Heart left ventricle (tissue), 16 donors: Measurements from ENCODE around the gene FBXL3. TPM values are rescaled to one million over a fixed set of nuclear protein-coding genes. Genes with fewer than 3 reads are reported as not detected.

ENCODE experiments used
- ATAC-seq, 4 donors: fragments of 200-7000 bp; cut with Tn5 transposase; one replicate each; pipeline ENCODE4 v1.9.1; 2020 to 2022; ENCODE audit warnings: moderate library complexity in 4 of 4, mild to moderate bottlenecking in 3 of 4, moderate number of reproducible peaks in 1 of 4
- DNase-seq, 5 donors: peaks; one replicate each; pipeline ENCODE4 v3.0.0-alpha.2; 2020
- H3K27ac ChIP-seq, 12 donors: fragments of 200-600 bp; sonication (generic) in 4 of 12; one replicate each; pipeline versions ENCODE4 v1.5.0 to v1.8.0; 2016 to 2022; ENCODE audit warnings: mild to moderate bottlenecking in 2 of 12
- H3K27me3 ChIP-seq, 9 donors: fragments of 200-600 bp; sonication (generic) in 2 of 9; one replicate each; pipeline versions ENCODE4 v1.5.1 to v1.8.0; 2016 to 2022; ENCODE audit warnings: mild to moderate bottlenecking in 3 of 9
- H3K36me3 ChIP-seq, 9 donors: fragments of 200-600 bp; sonication (generic) in 2 of 9; one replicate each; pipeline versions ENCODE4 v1.5.0 to v1.8.0; 2018 to 2022; ENCODE audit warnings: mild to moderate bottlenecking in 2 of 9
- H3K4me1 ChIP-seq, 12 donors: fragments of 200-600 bp; sonication (generic) in 4 of 12; one replicate each; pipeline versions ENCODE4 v1.5.0 to v1.8.0; 2016 to 2022; ENCODE audit warnings: mild to moderate bottlenecking in 3 of 12
- H3K4me3 ChIP-seq, 12 donors: fragments of 200-600 bp; sonication (generic) in 4 of 12; one replicate each; pipeline versions ENCODE4 v1.5.0 to v1.8.0; 2017 to 2022; ENCODE audit warnings: mild to moderate bottlenecking in 9 of 12, moderate library complexity in 4 of 12
- H3K9me3 ChIP-seq, 12 donors: fragments of 200-600 bp; sonication (generic) in 4 of 12; one replicate each; pipeline versions ENCODE4 v1.5.0 to v1.8.0; 2016 to 2022; ENCODE audit warnings: mild to moderate bottlenecking in 1 of 12
- POLR2A ChIP-seq, 2 donors: fragments of 450-650 bp; IDR thresholded peaks; one replicate each; pipeline ENCODE4 v1.6.1; 2017; ENCODE audit warnings: antibody characterized with exemption in 2 of 2, mild to moderate bottlenecking in 2 of 2, moderate library complexity in 2 of 2
- WGBS, 4 donors: extraction: QIAGEN DNeasy Blood & Tissue Kit in 2 of 4; methylation state at CpG; one replicate each; pipeline versions ENCODE4 v1.1.5 to v1.1.7; 2013 to 2018; 5-methylcytosine and 5-hydroxymethylcytosine counted together
- intact Hi-C, 10 donors: fragments of 100-400 bp; cut with DNase I; formaldehyde crosslinking; loops; one replicate each; pipeline versions ENCODE4 v1.11.1 to v1.14.2; 2022
- polyA plus RNA-seq, 2 donors: library from polyadenylated mRNA; stranded (reverse); fragments of 200-250 nt; gene quantifications; one replicate each; pipeline ENCODE4 v1.2.3, GENCODE V29; 2013
- total RNA-seq, 9 donors: library from RNA; depleted of rRNA in 2 of 9; stranded (reverse); fragments of >200 nt in 2 of 9; fragmentation: NEBNext Ultra II Directional in 3 of 9; extraction: Animal tissue kit (Norgen Biotek cat#: 25700) in 3 of 9; gene quantifications; one replicate each; pipeline versions ENCODE4 v1.1.0 to v1.2.4, GENCODE V29; 2016 to 2023
- TF ChIP-seq, protein P1 (sequence below), 12 donors: fragments of 200-600 bp; sonication (generic) in 4 of 12; IDR thresholded peaks; one replicate each; pipeline versions ENCODE4 v1.5.0 to v1.8.0; 2018 to 2022; ENCODE audit warnings: antibody characterized with exemption in 12 of 12, mild to moderate bottlenecking in 5 of 12
- donor health status: ischemic (EF 13 %, LVEDD 7.1; RV severe dilation, severe dysfunction).
- donor health status: healthy with polysubstance abuse.
- donor health status: DM: no; HTN: yes; CAD: no.
- donor health status: DM: no; HTN: no; CAD: no.
- donor health status: ischemic (EF 25% LVEDD 6.9; RV normal size, moderate dysfunction).
- donor health status: ischemic (EF 25% LVEDD 5.7; RV mildly dilated, moderate dysfunction).
- donor health status: healthy.
- donor health status: DM: yes; HTN: yes; CAD: no.
- donor health status: ischemic (EF 35%, LVEDD 5.7; RV mildly dilated, moderate dysfunction).
- donor health status: nonischemic (EF 11% LVEDD 7.7; RV severe dilation, severe dysfunction).
- donor health status: DM: yes; HTN: yes; CAD: no.
- donor health status: PGD.
- donor health status: ischemic (EF 29% LVEDD 5.4; RV normal size, mild dysfunction).
- donor health status: nonischemic (EF 23%, LVEDD 6.1; RV moderate dilation, normal function).

The FBXL3 gene
- total and polyA plus RNA-seq, 11 donors = 11.8 to 50.0 (median 31.4) TPM

DNA sequence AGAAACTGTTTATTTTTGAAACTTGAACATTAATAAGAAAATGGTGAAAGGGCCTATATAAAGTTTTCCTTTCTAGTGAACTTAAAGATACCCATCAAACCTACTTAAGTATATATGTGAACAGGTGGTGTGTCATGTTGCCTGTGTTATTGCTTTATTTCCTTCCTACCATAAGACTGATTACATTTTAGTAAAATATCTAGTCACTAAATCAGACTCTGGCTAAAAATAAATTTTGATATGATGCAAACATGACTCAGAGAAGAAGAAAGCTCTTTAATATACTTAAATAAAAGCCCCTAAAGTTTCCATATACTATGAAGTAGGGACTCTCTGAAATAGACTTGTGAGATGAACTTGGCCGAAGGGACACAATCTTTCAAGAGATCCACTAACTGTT is 35.1 kb upstream of the FBXL3 start:
- 95 to 98% (median 98%) methylated on average over 1 of the region's 1 CpG for WGBS, 4 donors

DNA sequence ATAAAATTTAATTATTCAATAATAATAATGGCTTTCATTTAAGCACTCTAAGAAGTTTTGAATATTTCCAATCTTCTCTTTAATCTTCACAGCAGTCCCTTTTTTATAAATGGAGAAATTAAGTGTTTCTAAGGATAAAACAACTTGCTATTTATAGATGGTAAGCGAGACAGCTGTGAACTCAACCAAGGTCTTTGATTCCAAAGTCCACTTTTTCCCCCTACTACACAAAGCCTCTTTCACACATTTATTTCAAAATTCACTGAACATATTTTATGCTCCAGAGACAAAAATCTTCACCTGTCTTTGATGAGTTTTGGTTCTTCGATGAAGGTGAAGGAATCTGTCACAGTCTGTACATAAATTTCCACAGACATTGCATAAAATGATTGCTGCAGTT is 34.4 kb upstream of the FBXL3 start:
- Histone ChIP-seq H3K27me3 (no peaks in the 10 kb centered on the region), H3K9me3 (no peaks in the 10 kb centered on the region), H3K4me1 (peaks cover 0 to 14% (median 0%) of the 10 kb centered on the region in 12 donors), H3K4me3 (no peak overlapping the region), H3K36me3 (peaks cover 0 to 100% (median 94%) of the 10 kb centered on the region in 9 donors), H3K27ac (no peak overlapping the region)
- no peak for ATAC-seq
- no peak for TF ChIP-seq POLR2A (IDR thresholded peaks at IDR 0.05)
- TF ChIP-seq, protein P1, sequence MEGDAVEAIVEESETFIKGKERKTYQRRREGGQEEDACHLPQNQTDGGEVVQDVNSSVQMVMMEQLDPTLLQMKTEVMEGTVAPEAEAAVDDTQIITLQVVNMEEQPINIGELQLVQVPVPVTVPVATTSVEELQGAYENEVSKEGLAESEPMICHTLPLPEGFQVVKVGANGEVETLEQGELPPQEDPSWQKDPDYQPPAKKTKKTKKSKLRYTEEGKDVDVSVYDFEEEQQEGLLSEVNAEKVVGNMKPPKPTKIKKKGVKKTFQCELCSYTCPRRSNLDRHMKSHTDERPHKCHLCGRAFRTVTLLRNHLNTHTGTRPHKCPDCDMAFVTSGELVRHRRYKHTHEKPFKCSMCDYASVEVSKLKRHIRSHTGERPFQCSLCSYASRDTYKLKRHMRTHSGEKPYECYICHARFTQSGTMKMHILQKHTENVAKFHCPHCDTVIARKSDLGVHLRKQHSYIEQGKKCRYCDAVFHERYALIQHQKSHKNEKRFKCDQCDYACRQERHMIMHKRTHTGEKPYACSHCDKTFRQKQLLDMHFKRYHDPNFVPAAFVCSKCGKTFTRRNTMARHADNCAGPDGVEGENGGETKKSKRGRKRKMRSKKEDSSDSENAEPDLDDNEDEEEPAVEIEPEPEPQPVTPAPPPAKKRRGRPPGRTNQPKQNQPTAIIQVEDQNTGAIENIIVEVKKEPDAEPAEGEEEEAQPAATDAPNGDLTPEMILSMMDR (IDR thresholded peaks at IDR 0.05) = no peak
- WGBS, 4 donors = 93 to 99% (median 95%) methylated on average over 2 of the region's 2 CpGs
- no peak for DNase-seq
- intact Hi-C loops = no loop called here

More for the DNA sequence above, 35.1 kb upstream of the FBXL3 start:
- H3K4me1 ChIP-seq = peaks cover 0 to 16% (median 0%) of the 10 kb centered on the region in 12 donors
- H3K27me3 ChIP-seq = no peaks in the 10 kb centered on the region
- intact Hi-C loops = no loop called here
- no peak overlapping the region for H3K27ac ChIP-seq
- no peak for ATAC-seq
- DNase-seq = no peak
- H3K9me3 ChIP-seq = no peaks in the 10 kb centered on the region
- no peak for TF ChIP-seq POLR2A (IDR thresholded peaks at IDR 0.05)
- TF ChIP-seq, protein P1 (IDR thresholded peaks at IDR 0.05) = no peak
- peaks cover 0 to 100% (median 91%) of the 10 kb centered on the region in 9 donors for H3K36me3 ChIP-seq
- H3K4me3 ChIP-seq = no peak overlapping the region

DNA sequence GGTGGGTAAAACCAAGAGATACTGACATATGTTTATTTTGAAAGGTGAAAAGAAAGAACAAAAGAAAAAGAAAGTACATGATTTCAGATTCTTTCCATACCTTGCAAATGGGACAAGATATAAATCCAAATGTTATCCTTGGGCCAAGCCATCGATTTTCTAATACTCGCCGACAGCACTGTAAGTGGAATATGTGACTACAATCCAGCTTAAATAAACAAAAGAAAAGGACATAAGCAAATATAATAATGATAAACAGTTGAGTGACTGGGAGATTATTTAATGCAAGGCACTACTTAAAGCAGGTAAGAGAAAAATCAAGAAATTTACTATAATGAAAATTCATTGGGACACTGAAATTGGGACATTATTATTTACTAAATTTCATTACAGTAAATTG is 29.9 kb upstream of the FBXL3 start:
- intact Hi-C loops = no loop called here
- TF ChIP-seq, protein P1 (IDR thresholded peaks at IDR 0.05) = no peak
- TF ChIP-seq POLR2A (IDR thresholded peaks at IDR 0.05) = no peak

DNA sequence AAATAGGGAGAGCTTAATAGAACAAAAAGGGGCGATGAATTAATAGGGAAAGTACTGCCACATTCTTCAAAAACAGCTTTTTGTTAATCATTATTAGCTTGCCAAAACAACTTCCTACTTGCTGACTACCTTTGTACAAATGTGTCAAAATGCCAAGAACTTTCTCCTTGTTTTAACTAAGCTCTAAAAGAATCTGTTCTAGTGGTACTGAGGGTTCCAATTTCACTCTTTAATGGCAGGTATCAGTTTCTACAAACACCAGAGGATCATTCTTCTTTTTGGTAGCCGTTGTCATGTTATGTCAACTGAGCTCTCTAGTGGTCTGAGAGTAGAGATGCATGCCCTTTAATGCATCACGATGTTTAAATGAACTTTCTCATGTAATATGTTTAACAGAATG is 29.4 kb upstream of the FBXL3 start:
- Histone ChIP-seq H3K4me3 (no peak overlapping the region), H3K9me3 (no peaks in the 10 kb centered on the region), H3K27me3 (no peaks in the 10 kb centered on the region), H3K27ac (no peak overlapping the region), H3K4me1 (no peaks in the 10 kb centered on the region), H3K36me3 (peaks cover 0 to 99% (median 92%) of the 10 kb centered on the region in 9 donors)
- intact Hi-C loops = no loop called here
- ATAC-seq (no peak), DNase-seq (no peak)
- TF ChIP-seq, protein P1 (IDR thresholded peaks at IDR 0.05) = no peak
- no peak for TF ChIP-seq POLR2A (IDR thresholded peaks at IDR 0.05)
- WGBS, 4 donors = 75 to 82% (median 79%) methylated on average over 3 of the region's 3 CpGs

More for the DNA sequence above, 29.9 kb upstream of the FBXL3 start:
- no peak for ATAC-seq
- WGBS, 4 donors = 93 to 97% (median 93%) methylated on average over 3 of the region's 3 CpGs
- Histone ChIP-seq H3K27ac (no peak overlapping the region), H3K9me3 (no peaks in the 10 kb centered on the region), H3K27me3 (no peaks in the 10 kb centered on the region), H3K36me3 (peaks cover 0 to 99% (median 92%) of the 10 kb centered on the region in 9 donors), H3K4me3 (no peak overlapping the region), H3K4me1 (no peaks in the 10 kb centered on the region)
- no peak for DNase-seq
